AG08396 (cell line): ENCODE results near the gene RBMS3.
"Not testable (repeated sequence)": the region's sequence is repeated elsewhere in the genome, so short reads cannot be mapped to it uniquely, and the experiment has no call there.

Experiments
- DNase-seq: peaks from one replicate; pipeline ENCODE4 v3.0.0; 2012; ENCODE audit warnings: low spot score, mixed read lengths

RBMS3 gene

DNA sequence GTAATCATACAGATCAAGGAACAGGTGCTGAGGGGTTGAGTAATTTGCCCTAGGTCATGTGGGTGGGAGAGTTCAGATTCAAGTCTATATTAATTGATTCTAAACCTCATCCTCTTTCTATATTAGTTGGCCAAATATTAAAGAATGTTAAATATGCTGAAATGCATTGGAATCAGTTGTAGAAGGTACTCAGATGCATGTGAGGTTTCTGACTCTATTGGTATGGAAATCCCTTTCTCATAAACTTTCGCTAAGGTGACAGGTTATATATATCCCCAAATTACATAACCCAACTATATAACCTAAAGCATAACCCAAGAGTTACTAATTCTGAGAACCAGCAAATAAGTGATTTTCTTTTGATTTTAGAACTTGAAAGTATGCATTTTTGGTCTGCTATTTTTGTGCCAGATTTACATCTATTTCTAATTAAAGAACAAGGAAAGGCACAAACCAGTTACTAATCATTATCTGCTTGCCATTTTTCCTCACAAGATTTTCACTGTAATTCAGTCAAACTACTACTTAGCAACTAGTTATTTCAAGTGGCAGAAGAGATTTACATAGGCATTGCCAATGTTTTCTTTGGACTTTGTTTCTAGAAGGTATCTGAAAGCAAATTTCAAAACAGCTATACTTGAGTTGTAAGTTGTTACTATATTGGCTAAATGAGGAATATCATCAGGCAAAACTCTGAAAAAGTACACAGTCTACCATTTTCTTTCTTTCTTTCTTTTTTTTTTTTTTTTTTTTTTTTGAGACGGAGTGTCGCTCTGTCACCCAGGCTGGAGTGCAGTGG lies 201.3 kb downstream of the RBMS3 start:
- no peak for DNase-seq

DNA sequence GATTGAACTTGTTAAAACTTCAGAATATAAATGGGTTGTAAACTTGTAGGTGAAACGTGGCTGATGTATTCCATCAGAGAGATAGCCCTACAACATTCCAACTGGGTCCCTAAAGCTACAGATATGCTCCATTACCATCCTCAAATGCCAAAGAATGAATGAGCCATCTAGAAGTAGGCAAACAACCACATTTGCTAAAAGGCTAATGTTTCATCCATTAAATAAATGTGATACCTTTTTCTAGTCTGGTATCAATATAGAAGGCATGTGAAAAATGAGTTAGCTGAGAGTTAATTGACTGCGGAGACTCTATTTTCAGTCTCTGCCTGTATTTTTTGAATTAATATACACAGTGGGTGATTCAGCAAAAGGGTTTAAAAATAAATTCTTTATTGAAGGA lies 203.8 kb downstream of the RBMS3 start:
- no peak for DNase-seq

DNA sequence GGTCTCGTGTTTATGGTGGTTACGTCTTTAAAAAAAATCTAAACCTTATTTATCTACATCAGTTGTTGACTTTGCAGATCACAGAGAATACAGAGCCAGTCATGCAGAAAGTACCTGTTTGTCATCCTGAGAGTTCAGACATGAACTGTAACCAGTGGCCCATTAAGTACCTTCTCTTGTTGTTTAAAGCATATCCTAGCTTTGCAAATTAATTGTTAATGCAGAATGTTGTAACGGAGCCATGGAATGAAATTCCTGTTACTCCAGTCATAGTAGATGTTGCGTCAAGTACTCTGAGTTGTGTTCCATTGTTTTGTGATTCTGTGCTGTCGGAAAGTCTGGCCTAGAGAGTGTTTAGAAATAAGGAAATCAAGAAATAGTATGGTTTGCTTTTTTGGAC lies 205.2 kb downstream of the RBMS3 start:
- peak; percentile 36 for DNase-seq

DNA sequence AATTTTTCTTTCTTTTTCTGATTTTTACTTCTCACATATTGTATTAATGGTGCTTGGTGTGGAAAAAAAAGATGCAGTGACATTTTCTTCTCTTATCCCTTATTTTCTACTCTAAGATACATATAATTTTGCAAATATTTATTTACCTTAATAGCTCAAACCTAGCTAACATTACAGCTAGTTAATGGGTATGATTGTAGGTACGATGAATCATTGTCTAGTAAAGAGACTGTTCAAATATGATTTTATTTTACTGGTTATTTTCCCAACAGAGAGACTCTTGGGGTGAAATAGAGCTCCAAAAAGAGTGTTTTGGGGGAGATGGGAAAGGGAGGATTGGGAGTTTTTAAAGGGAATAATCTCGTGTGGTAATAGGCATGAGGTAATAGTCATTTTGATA lies 206.0 kb downstream of the RBMS3 start:
- no peak for DNase-seq

DNA sequence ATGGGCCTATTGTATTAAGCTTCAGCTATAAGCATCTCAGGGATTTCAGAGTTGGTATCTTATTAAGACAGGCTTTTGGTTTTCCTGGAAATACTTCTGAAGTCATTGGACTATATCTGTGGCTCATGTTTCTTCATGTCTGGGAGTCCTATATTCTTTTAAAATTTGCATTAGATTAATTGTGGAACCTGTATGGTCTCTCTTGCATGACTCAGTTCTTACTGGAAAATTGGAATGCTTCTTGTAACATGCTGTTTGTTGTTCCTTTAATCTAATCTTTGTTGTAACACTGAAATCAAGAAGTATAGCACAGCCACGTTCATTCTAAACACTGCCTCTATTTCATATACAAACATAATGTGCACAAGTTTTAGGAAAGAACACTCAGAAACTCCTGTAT lies 208.1 kb downstream of the RBMS3 start:
- DNase-seq: no peak

DNA sequence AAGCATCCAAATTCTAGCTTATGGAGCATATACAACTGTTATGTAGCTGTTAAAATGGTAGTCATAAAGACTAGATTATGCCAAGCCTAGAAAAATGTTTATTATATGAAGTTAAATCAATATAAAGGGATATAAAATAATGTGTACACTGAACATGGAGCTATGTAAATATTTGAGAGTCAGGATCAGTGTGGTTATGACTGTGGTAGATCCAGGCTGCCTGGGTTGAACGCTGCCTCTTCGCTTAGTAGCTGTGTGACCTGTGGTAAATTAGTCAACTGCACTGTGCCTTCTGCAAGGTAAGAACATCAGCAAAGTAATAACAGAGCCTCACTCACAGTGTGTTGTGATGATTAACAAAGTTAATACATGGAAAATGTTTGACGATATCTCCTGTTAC lies 212.2 kb downstream of the RBMS3 start:
- no peak for DNase-seq

DNA sequence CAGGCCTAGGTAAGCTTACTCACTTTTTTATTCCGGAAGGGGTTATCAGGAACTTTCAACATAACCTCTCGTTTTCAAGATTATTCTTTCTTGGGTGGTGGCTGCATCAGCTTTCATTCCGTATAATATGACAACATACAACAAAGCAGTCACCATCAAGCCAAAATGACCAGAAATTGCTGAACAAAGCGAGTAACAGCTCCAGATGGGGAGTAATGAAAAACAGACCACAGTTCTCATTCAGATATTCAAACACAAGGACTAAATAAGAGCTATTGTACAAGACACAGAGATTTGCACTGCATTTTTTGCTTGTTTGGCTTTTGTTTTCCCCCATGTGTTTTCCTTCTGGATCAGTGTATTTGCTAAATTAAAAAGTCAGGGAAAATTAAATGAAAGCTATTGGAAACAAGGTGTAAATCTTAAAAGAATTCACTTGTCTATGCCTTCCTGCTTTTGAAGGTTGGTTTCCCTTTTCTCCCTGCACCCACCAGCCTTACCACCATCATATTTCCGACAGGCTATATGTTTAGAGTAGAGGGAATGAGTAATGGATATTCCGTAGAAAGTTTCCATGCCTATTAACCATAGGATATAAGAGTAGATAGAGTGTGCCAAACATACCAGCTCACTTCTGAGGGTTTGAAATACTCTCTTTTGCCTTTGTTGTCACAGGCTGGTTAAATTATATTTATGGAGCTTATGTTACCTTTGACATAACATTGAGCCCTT lies 213.6 kb downstream of the RBMS3 start:
- no peak for DNase-seq

DNA sequence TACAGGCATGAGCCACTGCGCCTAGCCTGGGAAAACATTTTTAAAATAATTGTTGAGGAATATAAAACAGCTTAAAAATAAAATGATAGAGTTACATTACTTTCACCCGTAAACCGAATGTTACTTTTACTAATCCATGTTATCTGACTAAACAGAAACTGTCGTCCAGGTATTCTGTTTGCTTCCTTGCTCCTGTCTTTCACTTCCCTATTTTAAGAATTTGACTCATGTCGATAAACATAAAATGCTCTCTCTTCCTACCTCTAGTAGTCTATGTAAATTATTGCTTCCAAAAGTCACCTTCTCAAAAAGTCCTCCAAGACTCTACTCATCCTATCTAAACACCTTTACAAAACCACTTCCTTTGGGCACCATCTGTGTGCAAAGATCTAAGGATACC lies 216.4 kb downstream of the RBMS3 start:
- no peak for DNase-seq

DNA sequence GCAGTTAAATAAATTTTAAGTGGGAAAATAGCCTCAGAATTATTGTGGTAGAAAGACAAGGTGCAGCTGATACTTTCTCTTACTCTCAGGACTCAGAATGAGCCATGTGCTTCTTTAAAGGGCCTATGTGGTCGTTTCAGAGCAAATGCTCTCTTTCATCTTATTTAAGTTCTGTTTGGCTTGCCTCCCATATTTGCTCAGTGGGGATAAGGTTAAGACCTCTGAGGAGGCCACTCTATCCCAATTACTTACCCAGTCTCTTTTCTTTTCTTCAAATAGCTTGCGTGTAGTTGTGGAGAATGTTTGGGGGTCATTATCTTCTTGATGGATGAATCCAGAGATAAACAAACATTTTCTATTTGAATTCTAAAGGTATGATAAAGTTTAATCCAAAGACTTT lies 221.9 kb downstream of the RBMS3 start:
- no peak for DNase-seq

DNA sequence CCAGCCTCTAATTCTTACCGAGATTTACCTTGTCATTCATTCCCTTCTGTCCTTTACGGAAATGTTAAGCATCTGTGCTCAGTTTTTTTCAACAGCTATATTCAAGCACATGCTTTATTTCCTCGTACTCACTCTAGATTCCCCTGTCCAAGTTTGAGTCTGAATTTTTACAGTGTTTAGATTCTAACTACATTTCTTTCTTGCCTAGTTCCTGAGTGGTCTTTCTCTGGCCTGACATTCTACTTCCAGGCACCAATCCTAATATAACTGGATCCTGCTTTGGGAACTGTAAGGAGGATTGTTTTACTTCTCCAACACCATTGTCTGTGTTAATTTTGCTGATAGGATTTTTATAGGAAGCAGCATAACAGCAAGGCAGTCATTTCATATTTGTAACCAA lies 222.4 kb downstream of the RBMS3 start:
- no peak for DNase-seq

DNA sequence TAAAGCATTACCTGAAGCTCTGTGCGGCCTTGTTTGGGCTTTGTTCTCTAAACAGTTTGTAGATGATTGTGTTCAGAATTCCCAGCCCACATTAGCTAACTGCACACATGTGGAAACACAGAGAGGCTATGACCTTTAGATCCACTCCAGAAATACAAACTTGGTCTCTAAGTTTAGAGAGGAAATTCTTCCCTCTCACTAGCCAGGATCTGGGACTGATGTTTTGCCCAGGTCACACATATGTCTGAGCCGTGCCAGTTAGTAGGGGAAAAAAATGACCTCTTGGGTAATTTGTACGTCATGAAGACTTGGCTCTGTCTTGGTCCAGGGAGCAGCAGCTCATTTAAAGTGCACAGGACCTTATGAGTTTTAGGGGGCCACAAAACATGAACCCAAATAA lies 223.1 kb downstream of the RBMS3 start:
- DNase-seq: peak; percentile 12

DNA sequence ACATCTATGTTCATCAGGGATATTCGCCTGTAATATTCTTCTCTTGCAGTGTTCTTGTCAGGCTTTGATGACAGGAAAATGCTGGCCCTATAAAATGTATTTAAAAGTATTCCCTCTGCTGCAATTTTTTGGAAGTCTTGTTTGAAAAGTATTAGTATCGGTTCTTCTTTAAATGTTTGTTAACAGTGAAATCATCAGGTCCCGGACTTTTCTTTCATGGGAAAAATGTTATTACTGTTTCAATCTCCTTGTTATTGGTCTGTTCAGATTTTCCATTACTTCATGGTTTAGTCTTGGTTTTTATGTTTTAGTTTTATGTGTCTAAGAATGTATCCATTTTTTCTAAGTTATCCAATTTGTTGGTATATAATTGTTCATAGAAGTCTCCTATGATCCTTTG lies 225.6 kb downstream of the RBMS3 start:
- DNase-seq: no peak

DNA sequence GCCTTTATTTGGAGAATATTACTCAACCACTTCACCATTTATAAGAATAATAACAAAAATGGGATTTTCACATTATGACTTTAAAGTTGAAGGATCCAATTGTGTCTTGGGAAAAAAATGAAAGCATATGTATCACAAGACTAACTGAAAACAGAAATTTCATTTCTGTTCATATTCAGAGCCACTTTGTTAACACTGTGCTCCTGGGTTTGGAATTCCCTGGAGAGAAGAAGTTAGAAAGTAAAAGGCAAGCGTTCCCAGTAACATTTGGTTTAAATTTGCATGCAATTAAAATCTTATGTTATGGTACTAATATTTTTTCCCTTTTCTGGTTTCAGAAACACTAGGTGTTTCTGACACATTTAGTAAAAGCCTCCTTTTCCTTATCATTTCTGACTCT lies 230.8 kb downstream of the RBMS3 start:
- no peak for DNase-seq

DNA sequence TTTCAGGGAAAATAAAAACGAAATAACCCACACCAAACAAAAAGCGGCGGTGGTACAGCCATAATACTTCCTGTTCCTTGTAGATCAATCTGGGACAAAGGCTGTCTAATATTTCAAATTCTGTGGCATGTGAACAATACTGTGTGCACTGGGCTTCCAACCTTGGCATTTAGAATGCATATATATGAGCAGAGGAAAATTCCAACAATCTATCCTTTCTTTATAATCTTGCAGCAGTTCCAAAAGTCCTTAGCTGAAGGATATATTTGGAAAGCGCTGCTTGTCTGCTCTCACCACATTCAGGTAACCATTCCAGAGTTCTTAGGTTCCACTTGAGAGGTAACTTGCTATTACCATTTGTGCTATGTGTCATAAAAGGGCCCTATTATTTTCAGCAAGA lies 231.8 kb downstream of the RBMS3 start:
- DNase-seq: no peak

DNA sequence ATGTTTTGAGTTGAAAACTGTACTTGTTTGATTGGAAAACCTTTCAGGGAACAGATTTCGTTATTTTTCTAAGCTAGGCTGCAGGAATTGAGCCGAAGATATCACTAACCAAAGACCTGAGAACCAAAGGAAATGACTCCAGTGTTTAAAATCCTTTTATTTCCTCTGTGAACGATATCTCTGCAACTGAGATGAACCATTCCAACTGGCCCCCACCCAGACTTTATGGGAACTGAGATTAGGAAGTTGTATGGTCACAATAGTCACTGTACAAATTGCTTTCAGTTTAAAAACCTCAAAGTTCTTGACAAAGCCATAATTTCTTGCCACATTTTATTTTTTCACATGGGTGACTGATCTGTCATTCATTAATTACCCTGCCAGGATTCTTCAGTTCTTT lies 232.4 kb downstream of the RBMS3 start:
- no peak for DNase-seq

DNA sequence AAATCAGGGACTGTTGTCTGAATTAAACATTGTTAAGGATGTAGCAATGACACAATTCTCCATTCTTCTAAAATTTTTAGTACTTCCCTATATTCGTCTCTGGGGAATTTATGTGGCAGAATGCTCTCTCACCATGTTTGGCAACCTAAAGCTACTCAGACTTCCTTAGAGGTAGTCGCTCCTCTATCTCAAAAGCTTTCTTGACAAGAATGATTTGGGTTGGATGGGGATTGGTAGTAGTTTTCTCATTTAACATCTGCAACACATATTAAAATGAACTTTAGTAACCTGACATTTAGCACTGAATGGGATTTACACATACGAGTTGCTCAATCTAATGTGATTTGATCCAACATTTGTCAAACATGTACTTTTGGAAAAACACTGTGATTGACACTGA lies 233.3 kb downstream of the RBMS3 start:
- DNase-seq: no peak

DNA sequence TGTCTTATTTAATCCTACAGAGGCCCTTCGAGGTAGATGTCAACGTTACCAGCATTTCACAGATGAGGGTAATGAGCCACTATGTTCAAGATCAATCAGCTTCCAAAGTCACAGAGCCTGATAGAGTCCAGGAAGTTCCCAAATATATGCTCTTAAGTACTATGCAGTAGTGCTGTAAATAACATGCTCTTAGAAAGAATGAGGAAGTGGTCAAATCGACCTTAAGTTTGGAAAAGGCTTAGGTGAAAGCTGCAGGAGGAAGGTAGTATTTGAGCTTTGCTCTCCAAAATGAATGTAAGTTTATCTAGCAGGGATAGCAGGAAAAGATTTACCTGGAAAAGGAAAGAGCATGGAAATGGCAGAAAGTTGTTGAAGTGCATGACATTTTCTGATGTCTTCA lies 234.0 kb downstream of the RBMS3 start:
- no peak for DNase-seq

DNA sequence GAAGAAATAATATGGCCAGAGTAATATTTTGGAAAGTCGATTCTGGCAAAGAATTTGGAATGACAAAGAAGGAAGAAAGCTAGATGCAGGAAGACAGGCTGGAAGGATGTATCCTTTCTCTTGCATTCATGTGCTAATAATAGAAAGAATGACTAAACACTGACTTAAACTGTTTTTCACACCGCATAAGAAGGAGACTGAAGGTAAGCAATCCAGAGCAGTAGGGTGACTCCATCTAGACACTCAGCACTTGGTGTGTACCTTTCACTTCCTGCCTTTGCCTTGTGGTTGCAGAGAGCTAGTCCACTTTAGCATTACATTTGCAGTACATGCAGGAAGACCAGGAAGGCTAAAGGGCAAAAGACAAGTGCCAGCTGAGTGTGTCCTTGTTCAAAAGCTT lies 234.6 kb downstream of the RBMS3 start:
- peak; percentile 24 for DNase-seq

DNA sequence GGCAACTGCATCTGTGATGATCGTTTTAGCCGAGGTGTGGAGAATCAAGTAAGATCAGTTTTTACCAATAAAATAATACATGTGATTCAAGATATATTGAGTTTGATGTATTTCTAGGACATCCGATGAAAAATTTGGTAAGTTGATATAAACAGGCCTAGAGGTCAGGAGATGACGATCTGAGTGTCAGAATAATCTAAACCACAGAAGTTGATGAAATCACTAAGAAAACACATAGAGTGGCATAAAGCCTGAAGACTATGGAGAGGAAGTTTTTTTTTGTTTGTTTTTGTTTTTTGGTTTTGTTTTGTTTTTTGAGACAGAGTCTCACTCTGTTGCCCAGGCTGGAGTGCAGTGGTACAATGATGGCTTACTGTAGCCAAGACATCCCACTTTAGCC lies 235.3 kb downstream of the RBMS3 start:
- no peak for DNase-seq

DNA sequence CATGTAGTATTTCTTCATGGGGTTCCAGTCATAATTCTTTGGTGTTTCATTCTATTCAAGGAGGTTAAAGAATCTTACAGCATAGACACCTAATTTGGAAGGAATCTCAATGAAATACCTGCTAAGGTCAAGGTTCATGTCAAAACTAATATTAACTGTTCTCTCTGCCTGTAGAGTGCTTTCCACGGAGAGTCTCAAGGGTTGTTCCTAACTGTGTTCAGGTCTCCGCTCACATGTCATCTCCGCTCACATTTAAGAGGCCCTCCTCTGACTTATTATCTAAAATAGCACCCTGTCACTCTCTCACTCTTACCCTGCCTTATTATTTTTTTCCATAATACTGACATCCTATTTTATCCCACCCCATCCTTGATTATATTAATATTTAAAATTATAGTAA lies 239.9 kb downstream of the RBMS3 start:
- no peak for DNase-seq

DNA sequence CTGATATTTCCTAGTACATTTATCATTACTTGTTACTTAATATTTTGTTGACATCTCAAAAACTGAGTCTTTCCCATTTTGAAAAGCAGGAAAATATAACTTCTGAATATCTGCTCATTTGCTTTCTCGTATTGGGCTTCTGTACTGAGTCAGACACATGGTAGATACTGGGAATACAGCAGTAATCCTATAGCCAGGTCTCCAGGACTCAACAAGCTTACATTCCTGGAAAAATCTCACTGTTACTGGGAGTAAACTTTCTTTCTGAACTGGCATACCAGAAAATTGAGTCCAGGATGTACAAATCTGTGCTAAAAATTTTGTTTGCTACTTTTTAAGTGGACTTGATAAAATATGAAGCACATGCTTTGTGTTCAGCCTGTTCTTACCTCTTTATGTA lies 240.4 kb downstream of the RBMS3 start:
- DNase-seq: no peak

DNA sequence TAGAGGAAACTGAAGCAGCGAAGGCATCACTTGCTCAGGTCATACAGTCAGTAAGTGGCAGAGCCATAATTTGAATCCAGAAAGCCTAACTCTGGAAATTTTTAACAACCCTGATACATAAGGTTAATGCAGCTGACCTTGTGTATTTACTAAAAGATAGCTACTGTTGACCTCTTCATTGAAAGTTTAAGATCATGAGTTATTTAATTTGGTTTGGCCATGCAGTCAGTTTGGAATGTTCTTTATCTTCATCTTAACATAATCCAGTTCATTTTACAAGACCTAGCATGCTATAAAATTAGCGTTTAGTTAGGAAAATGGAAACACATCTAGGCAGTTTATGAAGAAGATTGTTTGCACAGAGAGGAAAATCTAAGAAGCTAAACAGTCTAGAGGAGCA lies 240.9 kb downstream of the RBMS3 start:
- DNase-seq: no peak

DNA sequence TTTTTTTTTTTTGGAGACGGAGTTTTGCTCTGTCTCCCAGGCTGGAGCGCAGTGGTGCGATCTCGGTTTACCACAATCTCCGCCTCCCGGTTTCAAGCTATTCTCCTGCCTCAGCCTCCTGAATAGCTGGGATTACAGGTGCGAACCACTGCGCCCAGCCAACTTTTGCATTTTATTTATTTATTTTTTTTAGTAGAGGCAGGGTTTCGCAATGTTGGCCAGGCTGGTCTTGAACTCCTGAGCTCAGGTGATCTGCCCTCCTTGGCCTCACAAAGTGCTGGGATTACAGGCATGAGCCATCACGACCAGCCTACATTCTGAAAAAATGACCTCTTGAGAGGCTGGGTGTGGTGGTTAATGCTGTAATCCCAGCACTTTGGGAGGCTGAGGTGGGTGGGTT lies 243.6 kb downstream of the RBMS3 start:
- not testable (repeated sequence) for DNase-seq
